H9 (cell line): ENCODE data around the gene NPAS2. TPM values are rescaled to one million over a fixed set of nuclear protein-coding genes. Genes with fewer than 3 reads are reported as not detected.

Experiments
- DNase-seq: peaks from one replicate; pipeline ENCODE4 v3.0.0-alpha.2; 2017
- H2AFZ ChIP-seq: one replicate; pipeline ENCODE4 v1.6.1; 2013; ENCODE audit warnings: mild to moderate bottlenecking, low read length, control low read depth, moderate library complexity
- H2AK5ac ChIP-seq: 2 replicates; pipeline ENCODE4 v1.6.1; 2013; ENCODE audit warnings: low read length, control low read depth, mixed read lengths; ENCODE audit not compliant: insufficient read length
- H2BK120ac ChIP-seq: one replicate; pipeline ENCODE4 v1.6.1; 2013; ENCODE audit warnings: low read depth, mild to moderate bottlenecking, low read length, control low read depth, inconsistent platforms; ENCODE audit not compliant: poor library complexity, severe bottlenecking
- H2BK12ac ChIP-seq: 2 replicates; pipeline ENCODE4 v1.6.1; 2013; ENCODE audit warnings: low read length, control low read depth, mixed read lengths, low read depth; ENCODE audit not compliant: insufficient read length
- H2BK15ac ChIP-seq: 2 replicates; pipeline ENCODE4 v1.6.1; 2013; ENCODE audit warnings: low read depth, low read length, control low read depth
- H2BK20ac ChIP-seq: one replicate; pipeline ENCODE4 v1.6.1; 2013; ENCODE audit warnings: low read depth, mild to moderate bottlenecking, low read length, control low read depth, inconsistent platforms; ENCODE audit not compliant: poor library complexity, severe bottlenecking
- H2BK5ac ChIP-seq: 2 replicates; pipeline ENCODE4 v1.6.1; 2013; ENCODE audit warnings: low read length, control low read depth, mixed read lengths; ENCODE audit not compliant: insufficient read length
- H3K14ac ChIP-seq: 2 replicates; pipeline ENCODE4 v1.6.1; 2013; ENCODE audit warnings: low read length, control low read depth; ENCODE audit not compliant: insufficient read depth
- H3K18ac ChIP-seq: 2 replicates; pipeline ENCODE4 v1.6.1; 2013; ENCODE audit warnings: low read depth, mild to moderate bottlenecking, mixed read lengths, low read length, control low read depth; ENCODE audit not compliant: insufficient read length
- H3K23ac ChIP-seq: 2 replicates; pipeline ENCODE4 v1.6.1; 2013; ENCODE audit warnings: low read length, control low read depth, mixed read lengths, low read depth; ENCODE audit not compliant: insufficient read length
- H3K23me2 ChIP-seq: 2 replicates; pipeline ENCODE4 v1.6.1; 2013; ENCODE audit warnings: low read depth, mild to moderate bottlenecking, mixed read lengths, low read length, control low read depth; ENCODE audit not compliant: insufficient read length, poor library complexity, severe bottlenecking
- H3K27ac ChIP-seq: 2 replicates; pipeline ENCODE4 v1.5.1; 2013; ENCODE audit warnings: low read length, control low read depth, mixed read lengths, low read depth; ENCODE audit not compliant: insufficient read length
- H3K27me3 ChIP-seq: 2 replicates; pipeline ENCODE4 v1.6.1; 2013; ENCODE audit warnings: low read length, control low read depth, inconsistent platforms; ENCODE audit not compliant: insufficient read depth
- H3K4ac ChIP-seq: 2 replicates; pipeline ENCODE4 v1.6.1; 2013; ENCODE audit warnings: low read depth, mild to moderate bottlenecking, control low read depth, inconsistent platforms, low read length, moderate library complexity
- H3K4me1 ChIP-seq: 2 replicates; pipeline ENCODE4 v1.6.1; 2013; ENCODE audit warnings: low read length, control low read depth, inconsistent platforms; ENCODE audit not compliant: insufficient read depth
- H3K4me2 ChIP-seq: 2 replicates; pipeline ENCODE4 v1.6.1; 2013; ENCODE audit warnings: low read length, control low read depth, mixed read lengths; ENCODE audit not compliant: insufficient read length, insufficient read depth
- H3K56ac ChIP-seq: 2 replicates; pipeline ENCODE4 v1.6.1; 2013; ENCODE audit warnings: low read depth, mild to moderate bottlenecking, mixed read lengths, low read length, control low read depth; ENCODE audit not compliant: insufficient read length
- H3K79me1 ChIP-seq: 2 replicates; pipeline ENCODE4 v1.6.1; 2013; ENCODE audit warnings: low read depth, mild to moderate bottlenecking, moderate library complexity, low read length, control low read depth, inconsistent platforms; ENCODE audit not compliant: insufficient read depth, poor library complexity, severe bottlenecking
- H3K79me2 ChIP-seq: 2 replicates; pipeline ENCODE4 v1.6.1; 2013; ENCODE audit warnings: low read length, control low read depth, inconsistent platforms; ENCODE audit not compliant: insufficient read depth
- H3K9ac ChIP-seq: 2 replicates; pipeline ENCODE4 v1.6.1; 2013; ENCODE audit warnings: low read length, control low read depth, mixed read lengths; ENCODE audit not compliant: insufficient read length; ENCODE audit errors: extremely low read depth
- H3K9me3 ChIP-seq: one replicate; pipeline ENCODE4 v1.6.1; 2013; ENCODE audit warnings: low read depth, low read length, inconsistent platforms; ENCODE audit not compliant: control insufficient read depth
- H3T11ph ChIP-seq: one replicate; pipeline ENCODE4 v1.6.1; 2013; ENCODE audit warnings: mild to moderate bottlenecking, low read length, control low read depth, inconsistent platforms
- H4K20me1 ChIP-seq: one replicate; pipeline ENCODE4 v1.6.1; 2013; ENCODE audit not compliant: control insufficient read depth, insufficient read length, insufficient read depth
- H4K5ac ChIP-seq: 2 replicates; pipeline ENCODE4 v1.6.1; 2013; ENCODE audit warnings: low read depth, mild to moderate bottlenecking, mixed read lengths, low read length, control low read depth; ENCODE audit not compliant: insufficient read length
- H4K8ac ChIP-seq: replicated peaks from 2 replicates; pipeline ENCODE4 v1.6.1; 2013; ENCODE audit warnings: low read length, control low read depth, mixed read lengths, low read depth; ENCODE audit not compliant: insufficient read length
- H4K91ac ChIP-seq: 2 replicates; pipeline ENCODE4 v1.6.1; 2013; ENCODE audit warnings: low read depth, mild to moderate bottlenecking, moderate library complexity, mixed read lengths, low read length, control low read depth; ENCODE audit not compliant: insufficient read length
- H3K27ac Mint-ChIP-seq, 3 experiments: 2 replicates in 2 of 3; 3 replicates in 1 of 3; pipeline ENCODE4 v1.8.0; 2020 to 2021; ENCODE audit warnings: mixed read lengths in 3 of 3, mild to moderate bottlenecking in 1 of 3, moderate library complexity in 1 of 3
- H3K27me3 Mint-ChIP-seq: 2 replicates; pipeline ENCODE4 v1.8.0; 2021; ENCODE audit warnings: low read depth, mild to moderate bottlenecking, moderate library complexity, mixed read lengths
- H3K36me3 Mint-ChIP-seq, 3 experiments: 2 replicates in 2 of 3; 3 replicates in 1 of 3; pipeline ENCODE4 v1.8.0; 2020 to 2021; ENCODE audit warnings: low read depth in 3 of 3, mixed read lengths in 3 of 3; ENCODE audit not compliant: insufficient read depth in 1 of 3
- H3K4me1 Mint-ChIP-seq, 2 experiments: 2 replicates each; pipeline ENCODE4 v1.8.0; 2020; ENCODE audit warnings: mixed read lengths in 2 of 2
- H3K4me3 Mint-ChIP-seq, 2 experiments: 2 replicates in 1 of 2; 3 replicates in 1 of 2; pipeline ENCODE4 v1.8.0; 2020 to 2021; ENCODE audit warnings: mild to moderate bottlenecking in 2 of 2, mixed read lengths in 2 of 2, moderate library complexity in 1 of 2
- H3K9me3 Mint-ChIP-seq, 2 experiments: 2 replicates in 1 of 2; 3 replicates in 1 of 2; pipeline ENCODE4 v1.8.0; 2020; ENCODE audit warnings: mild to moderate bottlenecking in 2 of 2, mixed read lengths in 2 of 2, moderate library complexity in 1 of 2
- WGBS: extraction: QIAGEN DNeasy Blood & Tissue Kit; methylation state at CpG from one replicate; pipeline ENCODE4 v1.1.7; 2013; ENCODE audit warnings: missing lambda C conversion rate, low lambda C conversion rate, mixed read lengths; ENCODE audit not compliant: insufficient read length; ENCODE audit errors: extremely low coverage; 5-methylcytosine and 5-hydroxymethylcytosine counted together
- total RNA-seq: library from RNA; stranded (reverse); gene quantifications from 2 replicates; pipeline ENCODE4 v1.2.1, GENCODE V29; 2021
- TF ChIP-seq, protein P1 (sequence below): fragments of 200-600 bp; sonication (generic); conservative IDR thresholded peaks from 3 replicates; pipeline ENCODE4 v1.8.0; 2021; ENCODE audit warnings: antibody characterized with exemption, mild to moderate bottlenecking

NPAS2 gene
- total RNA-seq, 1 experiment from 2014 or later = 1.3 TPM

DNA sequence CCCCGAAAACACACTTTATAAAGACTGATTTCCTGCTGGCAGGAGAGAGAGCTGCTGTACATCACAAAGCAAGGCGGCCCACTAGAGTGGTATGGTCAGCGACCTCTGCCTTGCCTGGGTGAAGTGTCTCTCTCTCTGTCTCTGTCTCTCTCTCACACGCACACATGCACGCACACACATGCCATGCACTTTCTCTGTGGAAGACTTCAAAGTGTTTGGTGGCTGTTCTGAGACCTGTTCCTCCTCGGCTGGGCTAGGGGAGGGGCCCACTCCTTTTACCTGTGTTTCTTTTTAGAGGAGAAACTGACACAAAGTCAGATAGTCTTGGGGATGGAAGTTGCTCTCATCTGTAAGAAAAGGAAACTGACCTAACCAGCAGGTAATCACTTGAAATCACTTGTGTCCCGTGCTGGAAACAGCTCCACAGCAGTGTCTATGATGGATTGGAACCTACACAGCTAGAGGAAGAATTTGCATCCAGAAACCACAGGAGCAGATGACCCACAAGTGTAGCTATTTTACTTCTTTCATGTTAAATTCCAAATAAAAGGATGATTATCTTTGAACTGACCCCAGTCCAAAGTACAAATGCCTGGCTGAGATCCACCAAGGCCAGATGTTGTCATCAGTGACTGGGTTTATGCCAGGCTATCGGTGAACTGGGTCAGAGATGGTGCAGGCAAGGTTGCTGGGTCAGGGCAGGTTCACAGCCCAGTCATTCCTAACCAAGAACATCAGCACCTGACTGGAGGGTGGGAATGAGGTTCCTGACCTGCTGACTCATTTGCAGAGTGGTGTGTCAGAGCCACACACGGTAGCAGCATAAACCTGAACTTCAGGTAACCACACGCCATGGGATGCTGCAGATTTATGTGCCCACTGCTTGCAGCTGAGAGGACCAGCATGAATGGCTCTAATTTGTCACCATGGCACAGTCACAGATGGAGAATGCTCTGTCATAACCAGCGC lies 63.0 kb downstream of the NPAS2 start:
- Histone ChIP-seq H3K27me3 (no peaks in the 10 kb centered on the region), H3K18ac (no peak overlapping the region), H3T11ph (no peak overlapping the region), H3K4ac (no peak overlapping the region), H3K23ac (no peak overlapping the region), H3K4me2 (no peak overlapping the region), H3K79me2 (no peaks in the 10 kb centered on the region), H4K91ac (no peak overlapping the region), H2BK5ac (no peak overlapping the region), H3K27ac (no peak overlapping the region), H4K5ac (no peak overlapping the region), H3K79me1 (no peaks in the 10 kb centered on the region), H4K20me1 (no peaks in the 10 kb centered on the region), H2AK5ac (no peak overlapping the region), H2AFZ (no peak overlapping the region), H3K9me3 (no peaks in the 10 kb centered on the region), H3K4me1 (peaks cover 14% of the 10 kb centered on the region; the same call in 1 of the 2 replicates), H2BK12ac (no peak overlapping the region), H3K9ac (no peak overlapping the region), H3K14ac (no peak overlapping the region), H3K23me2 (no peaks in the 10 kb centered on the region), H2BK15ac (no peak overlapping the region), H2BK20ac (no peak overlapping the region), H4K8ac (no peak overlapping the region), H2BK120ac (no peak overlapping the region), H3K56ac (no peak overlapping the region)
- Mint-ChIP-seq H3K4me1 (peaks cover 30 to 53% of the 10 kb centered on the region in 2 experiments), H3K36me3 (no peaks in the 10 kb centered on the region), H3K27me3 (peaks cover 3% of the 10 kb centered on the region; the same call in 1 of the 2 replicates), H3K4me3 (no peak overlapping the region), H3K27ac (peak overlapping the region in 2 of 3 experiments; percentile 71 to 74; a peak in 2 of 7 replicates), H3K9me3 (no peaks in the 10 kb centered on the region)
- no peak for DNase-seq
- TF ChIP-seq, protein P1, sequence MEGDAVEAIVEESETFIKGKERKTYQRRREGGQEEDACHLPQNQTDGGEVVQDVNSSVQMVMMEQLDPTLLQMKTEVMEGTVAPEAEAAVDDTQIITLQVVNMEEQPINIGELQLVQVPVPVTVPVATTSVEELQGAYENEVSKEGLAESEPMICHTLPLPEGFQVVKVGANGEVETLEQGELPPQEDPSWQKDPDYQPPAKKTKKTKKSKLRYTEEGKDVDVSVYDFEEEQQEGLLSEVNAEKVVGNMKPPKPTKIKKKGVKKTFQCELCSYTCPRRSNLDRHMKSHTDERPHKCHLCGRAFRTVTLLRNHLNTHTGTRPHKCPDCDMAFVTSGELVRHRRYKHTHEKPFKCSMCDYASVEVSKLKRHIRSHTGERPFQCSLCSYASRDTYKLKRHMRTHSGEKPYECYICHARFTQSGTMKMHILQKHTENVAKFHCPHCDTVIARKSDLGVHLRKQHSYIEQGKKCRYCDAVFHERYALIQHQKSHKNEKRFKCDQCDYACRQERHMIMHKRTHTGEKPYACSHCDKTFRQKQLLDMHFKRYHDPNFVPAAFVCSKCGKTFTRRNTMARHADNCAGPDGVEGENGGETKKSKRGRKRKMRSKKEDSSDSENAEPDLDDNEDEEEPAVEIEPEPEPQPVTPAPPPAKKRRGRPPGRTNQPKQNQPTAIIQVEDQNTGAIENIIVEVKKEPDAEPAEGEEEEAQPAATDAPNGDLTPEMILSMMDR = no peak
- WGBS = no CpG with 5 or more reads among the region's 11 CpGs
